GM23248 (cell line): Measurements from ENCODE around the gene NLGN4X.

Experiments used
- EZH2 ChIP-seq: fragments of 200-600 bp; sonication (generic); IDR thresholded peaks from 2 replicates; pipeline ENCODE4 v1.6.1; 2018; ENCODE audit warnings: antibody characterized with exemption, mild to moderate bottlenecking; ENCODE audit not compliant: insufficient read depth, poor library complexity, severe bottlenecking
- EZH2phosphoT487 ChIP-seq: fragments of 200-600 bp; sonication (generic); IDR thresholded peaks from 2 replicates; pipeline ENCODE4 v1.6.1; 2018; ENCODE audit warnings: antibody characterized with exemption, moderate library complexity, mild to moderate bottlenecking, low read depth; ENCODE audit not compliant: insufficient read depth

DNA sequence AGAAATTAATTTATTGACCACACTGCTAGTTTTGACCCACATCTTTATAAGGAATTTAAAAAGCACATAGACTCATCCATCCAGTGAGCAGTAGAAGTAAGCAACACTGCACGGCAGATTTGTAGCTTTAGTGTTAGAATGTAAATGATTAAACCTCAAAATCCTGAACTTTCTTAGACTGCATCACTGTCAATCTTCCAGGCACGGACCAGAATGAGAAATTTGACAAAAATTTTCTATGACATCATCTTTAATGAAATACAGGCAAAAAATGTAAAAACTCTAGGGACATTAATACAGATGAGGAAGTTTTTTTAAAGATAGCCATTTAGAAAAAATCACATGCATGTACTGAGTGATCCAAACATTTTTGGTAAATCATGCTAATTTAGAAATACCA, 29.2 kb downstream of the NLGN4X start:
- no peak for TF ChIP-seq EZH2
- no peak for TF ChIP-seq EZH2phosphoT487
